ENCODE data around the gene OCA2. TPM values are rescaled to one million over a fixed set of nuclear protein-coding genes. Genes with fewer than 3 reads are reported as not detected.

OCA2 gene
- total and polyA plus RNA-seq, 2 of the 13 experiments (the other 11 are each of a cell fraction or from before 2014, with no cell fraction given) = 0.02 to 0.05 TPM

DNA sequence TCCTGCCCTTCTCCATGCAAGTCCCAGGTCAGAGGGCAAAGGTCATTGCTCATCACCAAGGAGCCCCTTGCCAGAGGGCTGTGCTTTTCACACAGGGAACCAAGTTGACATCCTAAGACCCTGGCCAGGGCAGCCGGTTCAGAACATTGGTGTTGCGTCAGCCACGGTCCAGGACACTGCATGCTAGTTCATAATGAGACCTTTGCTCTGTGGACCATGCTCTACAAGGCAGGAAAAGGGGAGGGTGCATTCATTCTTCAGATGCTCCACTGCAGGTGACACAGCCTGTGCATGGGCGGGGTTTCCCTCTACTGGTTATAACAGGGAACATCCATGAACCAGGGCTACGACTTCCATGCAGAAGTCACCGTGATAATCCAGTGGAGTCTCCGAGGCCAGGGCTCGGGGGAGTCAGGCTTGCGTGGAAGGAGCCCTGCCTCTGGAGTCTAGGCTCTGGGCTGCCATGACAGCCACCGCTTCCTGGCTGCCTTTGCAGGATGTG, 81.6 kb downstream of the OCA2 start (continued):
- TF ChIP-seq, protein P1, sequence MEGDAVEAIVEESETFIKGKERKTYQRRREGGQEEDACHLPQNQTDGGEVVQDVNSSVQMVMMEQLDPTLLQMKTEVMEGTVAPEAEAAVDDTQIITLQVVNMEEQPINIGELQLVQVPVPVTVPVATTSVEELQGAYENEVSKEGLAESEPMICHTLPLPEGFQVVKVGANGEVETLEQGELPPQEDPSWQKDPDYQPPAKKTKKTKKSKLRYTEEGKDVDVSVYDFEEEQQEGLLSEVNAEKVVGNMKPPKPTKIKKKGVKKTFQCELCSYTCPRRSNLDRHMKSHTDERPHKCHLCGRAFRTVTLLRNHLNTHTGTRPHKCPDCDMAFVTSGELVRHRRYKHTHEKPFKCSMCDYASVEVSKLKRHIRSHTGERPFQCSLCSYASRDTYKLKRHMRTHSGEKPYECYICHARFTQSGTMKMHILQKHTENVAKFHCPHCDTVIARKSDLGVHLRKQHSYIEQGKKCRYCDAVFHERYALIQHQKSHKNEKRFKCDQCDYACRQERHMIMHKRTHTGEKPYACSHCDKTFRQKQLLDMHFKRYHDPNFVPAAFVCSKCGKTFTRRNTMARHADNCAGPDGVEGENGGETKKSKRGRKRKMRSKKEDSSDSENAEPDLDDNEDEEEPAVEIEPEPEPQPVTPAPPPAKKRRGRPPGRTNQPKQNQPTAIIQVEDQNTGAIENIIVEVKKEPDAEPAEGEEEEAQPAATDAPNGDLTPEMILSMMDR (CRISPR knock-in tag; IDR thresholded peaks at IDR 0.05) = peak; percentile 69
- TF ChIP-seq ZNF143 (CRISPR knock-in tag; IDR thresholded peaks at IDR 0.05) (no peak), ZNF562 (CRISPR knock-in tag; IDR thresholded peaks at IDR 0.05; ENCODE audit: borderline replicate concordance) (no peak), ISL2 (CRISPR knock-in tag; IDR thresholded peaks at IDR 0.05) (no peak), ZNF510 (CRISPR knock-in tag; IDR thresholded peaks at IDR 0.05; ENCODE audit: low read depth) (no peak), MAFG (CRISPR knock-in tag; IDR thresholded peaks at IDR 0.05) (no peak), REST (IDR thresholded peaks at IDR 0.05; ENCODE audit: borderline replicate concordance in 1 of 2, low read depth in 1 of 2, low read length in 2 of 2) (no peak), THAP11 (CRISPR knock-in tag; IDR thresholded peaks at IDR 0.05) (peak; percentile 36; the same call in 1 of the 2 replicates), SKI (IDR thresholded peaks at IDR 0.05; ENCODE audit: partially characterized antibody) (peak; percentile 12), FOXK1 (CRISPR knock-in tag; IDR thresholded peaks at IDR 0.05; ENCODE audit: borderline replicate concordance, low read depth) (0 out of 2 replicates have a peak, but pooled peaks have one; percentile 9), ESRRA (CRISPR knock-in tag; IDR thresholded peaks at IDR 0.05; ENCODE audit: low read depth) (peak; percentile 53; the same call in 1 of the 2 replicates), FOXC1 (CRISPR knock-in tag; IDR thresholded peaks at IDR 0.05; ENCODE audit: borderline replicate concordance) (no peak), SALL1 (CRISPR knock-in tag; IDR thresholded peaks at IDR 0.05) (peak; percentile 75), SP5 (CRISPR knock-in tag; IDR thresholded peaks at IDR 0.05; ENCODE audit: borderline replicate concordance, low read depth) (peak; percentile 32; the same call in 1 of the 2 replicates), MED1 (CRISPR knock-in tag; IDR thresholded peaks at IDR 0.05) (peak; percentile 32; the same call in 1 of the 2 replicates), CBX5 (CRISPR knock-in tag; IDR thresholded peaks at IDR 0.05; ENCODE audit: borderline replicate concordance) (no peak), NCOA5 (CRISPR knock-in tag; IDR thresholded peaks at IDR 0.05) (no peak), ZNF737 (CRISPR knock-in tag; IDR thresholded peaks at IDR 0.05; ENCODE audit: borderline replicate concordance) (0 out of 2 replicates have a peak, but pooled peaks have one; percentile 32), ZNF616 (CRISPR knock-in tag; IDR thresholded peaks at IDR 0.05; ENCODE audit: low read depth) (no peak), NR2C2 (CRISPR knock-in tag; IDR thresholded peaks at IDR 0.05; ENCODE audit: borderline replicate concordance) (peak; percentile 77), XRCC5 (optimal IDR thresholded peaks at IDR 0.05; ENCODE audit: low read length) (no peak), HOXA3 (CRISPR knock-in tag; IDR thresholded peaks at IDR 0.05) (peak; percentile 64), PRMT3 (CRISPR knock-in tag; IDR thresholded peaks at IDR 0.05; ENCODE audit: borderline replicate concordance, low read depth) (no peak), ZNF768 (CRISPR knock-in tag; IDR thresholded peaks at IDR 0.05) (no peak), TOE1 (CRISPR knock-in tag; IDR thresholded peaks at IDR 0.05) (no peak)
- TF ChIP-seq, protein P2, sequence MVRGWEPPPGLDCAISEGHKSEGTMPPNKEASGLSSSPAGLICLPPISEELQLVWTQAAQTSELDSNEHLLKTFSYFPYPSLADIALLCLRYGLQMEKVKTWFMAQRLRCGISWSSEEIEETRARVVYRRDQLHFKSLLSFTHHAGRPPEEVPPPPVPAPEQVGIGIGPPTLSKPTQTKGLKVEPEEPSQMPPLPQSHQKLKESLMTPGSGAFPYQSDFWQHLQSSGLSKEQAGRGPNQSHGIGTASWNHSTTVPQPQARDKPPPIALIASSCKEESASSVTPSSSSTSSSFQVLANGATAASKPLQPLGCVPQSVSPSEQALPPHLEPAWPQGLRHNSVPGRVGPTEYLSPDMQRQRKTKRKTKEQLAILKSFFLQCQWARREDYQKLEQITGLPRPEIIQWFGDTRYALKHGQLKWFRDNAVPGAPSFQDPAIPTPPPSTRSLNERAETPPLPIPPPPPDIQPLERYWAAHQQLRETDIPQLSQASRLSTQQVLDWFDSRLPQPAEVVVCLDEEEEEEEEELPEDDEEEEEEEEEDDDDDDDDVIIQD (CRISPR knock-in tag; IDR thresholded peaks at IDR 0.05; ENCODE audit: low read depth) = no peak

All from HepG2 (cell line).